Fibroblast of mammary gland (primary cell): ENCODE measurements around the gene ASF1A.

Experiments
- DNase-seq: peaks from one replicate; pipeline ENCODE4 v3.0.0-alpha.2; 2010; ENCODE audit warnings: low read depth
- H3K4me3 ChIP-seq: 2 replicates; pipeline ENCODE4 v1.5.1; 2011; ENCODE audit warnings: low read depth, mild to moderate bottlenecking, low read length, moderate library complexity; ENCODE audit not compliant: control insufficient read depth
- CTCF ChIP-seq: conservative IDR thresholded peaks from 2 replicates; pipeline ENCODE4 v1.5.1; 2011; ENCODE audit warnings: low read depth, low read length, inconsistent platforms; ENCODE audit not compliant: control insufficient read depth, insufficient read depth

The ASF1A gene

DNA sequence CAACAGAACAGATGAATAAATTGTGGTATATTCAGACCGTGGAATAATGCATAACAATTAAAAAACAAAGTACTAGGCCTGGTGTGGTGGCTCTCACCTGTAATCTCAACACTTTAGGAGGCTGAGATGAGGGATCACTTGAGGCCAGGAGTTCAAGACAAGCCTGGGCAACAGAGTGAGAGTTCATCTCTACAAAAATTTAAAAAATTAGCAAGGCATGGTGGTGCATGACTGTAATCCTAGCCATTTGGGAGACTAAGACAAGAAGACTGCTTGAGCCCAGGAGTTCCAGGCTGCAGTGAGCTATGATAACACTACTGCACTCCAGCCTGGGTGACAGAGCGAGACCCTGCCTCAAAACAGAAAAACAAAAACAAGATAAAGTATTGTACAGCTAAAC lies 16.1 kb upstream of the ASF1A start:
- TF ChIP-seq CTCF = no peak
- DNase-seq = no peak
- H3K4me3 ChIP-seq = no peak overlapping the region

GRCh38 chr6:118881440-118882313 lies 12.3 kb upstream of the ASF1A start:
- no peak for DNase-seq
- no peak for TF ChIP-seq CTCF
- no peak overlapping the region for H3K4me3 ChIP-seq

GRCh38 chr6:118882314-118882905 lies 11.5 kb upstream of the ASF1A start:
- TF ChIP-seq CTCF = no peak
- H3K4me3 ChIP-seq = no peak overlapping the region
- no peak for DNase-seq

DNA sequence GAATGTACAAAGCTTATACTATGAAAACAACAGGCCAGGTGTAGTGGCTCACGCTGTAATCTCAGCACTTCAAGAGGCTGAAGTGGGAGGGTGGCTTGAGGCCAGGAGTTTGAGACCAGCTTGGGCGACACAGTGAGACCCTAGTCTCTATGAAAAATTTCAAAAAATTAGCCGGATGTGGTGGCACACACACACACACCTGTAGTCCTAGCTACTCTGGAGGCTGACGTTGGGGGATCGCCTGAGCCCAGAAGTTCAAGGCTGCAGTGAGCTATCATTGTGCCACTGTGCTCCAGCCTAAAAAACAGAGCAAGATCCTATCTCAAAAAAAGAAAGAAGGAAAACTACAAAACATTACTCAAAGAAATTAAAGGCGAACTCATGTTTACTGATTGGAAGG lies 7.3 kb upstream of the ASF1A start:
- TF ChIP-seq CTCF = no peak
- DNase-seq = no peak
- H3K4me3 ChIP-seq = no peak overlapping the region

GRCh38 chr6:118889163-118889562 lies 4.8 kb upstream of the ASF1A start:
- TF ChIP-seq CTCF = no peak
- H3K4me3 ChIP-seq = no peak overlapping the region
- DNase-seq = no peak

DNA sequence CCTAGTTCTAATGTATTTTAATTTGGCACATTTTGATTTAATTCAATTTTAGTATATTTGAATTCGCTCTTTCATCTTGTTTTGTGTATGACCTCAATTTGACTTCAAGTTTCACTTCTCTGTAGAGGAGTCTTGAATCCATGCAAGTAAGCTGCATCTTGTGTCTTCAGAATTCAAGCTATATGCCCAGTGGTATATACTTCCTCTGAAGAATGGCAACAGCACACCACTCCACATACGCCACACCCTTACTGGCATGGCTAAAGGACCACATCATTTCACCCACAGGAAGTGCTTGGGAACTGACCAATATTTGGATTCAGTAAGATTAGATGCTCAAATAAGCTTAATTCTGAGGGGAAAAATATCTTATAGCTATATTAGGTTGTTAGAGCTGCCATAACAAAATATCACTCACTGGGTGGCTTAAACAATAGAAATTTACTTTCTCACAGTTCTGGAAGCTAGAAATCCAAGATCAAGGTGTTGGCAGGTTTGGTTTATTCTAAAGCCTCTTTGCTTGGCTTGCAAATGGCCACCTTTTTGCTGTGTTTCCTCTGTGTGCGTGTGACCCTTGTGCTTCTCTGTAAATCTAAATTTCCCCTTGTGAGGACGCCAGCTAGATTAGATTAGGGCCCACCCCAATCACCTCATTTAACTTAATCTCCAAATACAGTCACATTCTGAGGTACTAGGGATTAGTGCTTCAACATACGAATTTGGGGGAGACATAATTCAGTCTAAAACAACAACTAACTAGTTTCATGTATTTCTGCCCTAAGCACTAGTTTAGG lies 2.8 kb upstream of the ASF1A start:
- H3K4me3 ChIP-seq = no peak overlapping the region
- no peak for DNase-seq
- no peak for TF ChIP-seq CTCF
